SK-N-SH (cell line): ENCODE data around the gene ZBTB12. TPM values are rescaled to one million over a fixed set of nuclear protein-coding genes. Genes with fewer than 3 reads are reported as not detected.

Source experiments
- CTCF ChIA-PET: fragments of 300-600, 350-600 bp; formaldehyde crosslinking; extraction: SDS; loops from one replicate; lab custom pipeline; 2021; lab: Yijun Ruan, JAX
- POLR2A ChIA-PET: fragments of 350-600 bp; sonication (Branson Sonifier 250); formaldehyde crosslinking; extraction: SDS; loops from one replicate; lab custom pipeline; 2020; ENCODE audit warnings: antibody characterized with exemption, inconsistent platforms; lab: Yijun Ruan, JAX
- DNase-seq: peaks from one replicate; pipeline ENCODE4 v3.0.0; 2012
- H2AFZ ChIP-seq: fragments of 200-600 bp; sonication (generic); 2 replicates; pipeline ENCODE4 v1.8.1; 2016; ENCODE audit warnings: antibody characterized with exemption, mild to moderate bottlenecking, low read depth
- H3F3A ChIP-seq: fragments of 200-600 bp; sonication (generic); replicated peaks from 2 replicates; pipeline ENCODE3; 2016; ENCODE audit warnings: antibody characterized with exemption, mild to moderate bottlenecking; ENCODE audit not compliant: insufficient read depth
- H3K27ac ChIP-seq, 2 experiments: fragments of 200-500 bp in 1 of 2; fragments of 200-600 bp in 1 of 2; sonication (Bioruptor generic) in 1 of 2; sonication (generic), shearing (Covaris generic) in 1 of 2; 2 replicates each; pipeline versions ENCODE4 v1.5.1 to v1.6.1; 2014 to 2016; ENCODE audit warnings: low read depth in 2 of 2, inconsistent platforms in 1 of 2, low read length in 1 of 2, mild to moderate bottlenecking in 1 of 2, mixed read lengths in 1 of 2
- H3K27me3 ChIP-seq: fragments of 200-600 bp; sonication (generic), shearing (Covaris generic); 2 replicates; pipeline ENCODE4 v1.6.1; 2016; ENCODE audit warnings: mixed run types; ENCODE audit not compliant: insufficient read depth
- H3K36me3 ChIP-seq, 2 experiments: fragments of 200-500 bp in 1 of 2; fragments of 200-600 bp in 1 of 2; sonication (Bioruptor generic) in 1 of 2; sonication (generic) in 1 of 2; replicated peaks in 1 of 2; 2 replicates each; pipeline versions ENCODE3 to v1.5.1; 2014 to 2016; ENCODE audit warnings: low read length in 1 of 2, mild to moderate bottlenecking in 1 of 2; ENCODE audit not compliant: insufficient read depth in 2 of 2, control insufficient read depth in 1 of 2
- H3K4me1 ChIP-seq, 2 experiments: fragments of 200-500 bp in 1 of 2; fragments of 200-600 bp in 1 of 2; sonication (Bioruptor generic) in 1 of 2; sonication (generic), shearing (Covaris generic) in 1 of 2; 2 replicates each; pipeline versions ENCODE4 v1.5.1 to v1.6.1; 2014 to 2016; ENCODE audit warnings: low read depth in 1 of 2, low read length in 1 of 2, mixed run types in 1 of 2; ENCODE audit not compliant: insufficient read depth in 2 of 2, control insufficient read depth in 1 of 2
- H3K4me2 ChIP-seq: fragments of 200-600 bp; sonication (generic), shearing (Covaris generic); 2 replicates; pipeline ENCODE4 v1.6.1; 2017; ENCODE audit warnings: mixed run types
- H3K4me3 ChIP-seq, 2 experiments: fragments of 200-500 bp in 1 of 2; fragments of 200-600 bp in 1 of 2; sonication (Bioruptor generic) in 1 of 2; sonication (generic), shearing (Covaris generic) in 1 of 2; 2 replicates each; pipeline versions ENCODE4 v1.5.1 to v1.8.1; 2014 to 2016; ENCODE audit warnings: low read depth in 2 of 2, inconsistent platforms in 1 of 2, low read length in 1 of 2, mild to moderate bottlenecking in 1 of 2, mixed read lengths in 1 of 2, moderate library complexity in 1 of 2
- H3K79me2 ChIP-seq: fragments of 200-600 bp; sonication (generic); 2 replicates; pipeline ENCODE4 v1.8.1; 2017; ENCODE audit warnings: mild to moderate bottlenecking; ENCODE audit not compliant: insufficient read depth
- H3K9ac ChIP-seq: fragments of 200-600 bp; sonication (generic); 2 replicates; pipeline ENCODE4 v1.6.1; 2017; ENCODE audit warnings: mixed run types
- H3K9me2 ChIP-seq: fragments of 200-600 bp; sonication (generic); 2 replicates; pipeline ENCODE4 v1.6.1; 2017; ENCODE audit warnings: mixed run types
- H3K9me3 ChIP-seq: fragments of 200-600 bp; sonication (generic); 2 replicates; pipeline ENCODE4 v1.6.1; 2017; ENCODE audit warnings: mixed run types, mild to moderate bottlenecking, moderate library complexity
- H4K20me1 ChIP-seq: fragments of 200-600 bp; sonication (generic); 2 replicates; pipeline ENCODE4 v1.6.1; 2017; ENCODE audit warnings: mild to moderate bottlenecking, mixed run types; ENCODE audit not compliant: insufficient read depth
- EP300 ChIP-seq, 2 experiments: IDR thresholded peaks; 2 replicates each; pipeline versions ENCODE4 v1.4.0 to v1.6.1; 2012; ENCODE audit warnings: borderline replicate concordance in 1 of 2, low read depth in 1 of 2, low read length in 1 of 2
- EZH2phosphoT487 ChIP-seq: fragments of 200-600 bp; sonication (generic); IDR thresholded peaks from 2 replicates; pipeline ENCODE4 v1.6.1; 2017; ENCODE audit warnings: low read depth, mixed run types, mild to moderate bottlenecking, antibody characterized with exemption, moderate library complexity, borderline replicate concordance
- FOSL2 ChIP-seq: IDR thresholded peaks from 2 replicates; pipeline ENCODE4 v1.4.0; 2012; ENCODE audit warnings: low read depth, mild to moderate bottlenecking, moderate library complexity, borderline replicate concordance
- NFIC ChIP-seq: IDR thresholded peaks from 2 replicates; pipeline ENCODE4 v1.4.0; 2012; ENCODE audit warnings: borderline replicate concordance
- POLR2AphosphoS5 ChIP-seq: IDR thresholded peaks from 2 replicates; pipeline ENCODE4 v1.6.1; 2012; ENCODE audit warnings: low read depth, low read length
- RAD21 ChIP-seq: IDR thresholded peaks from 2 replicates; pipeline ENCODE4 v1.6.1; 2012; ENCODE audit warnings: mild to moderate bottlenecking, low read length
- RCOR1 ChIP-seq: fragments of 150-350 bp; IDR thresholded peaks from 2 replicates; pipeline ENCODE4 v1.6.1; 2017; ENCODE audit warnings: antibody characterized with exemption, low read length
- RFX5 ChIP-seq: IDR thresholded peaks from 2 replicates; pipeline ENCODE4 v1.6.1; 2012; ENCODE audit warnings: mild to moderate bottlenecking, improper control_type of control experiment, low read length
- SIN3A ChIP-seq: IDR thresholded peaks from 2 replicates; pipeline ENCODE4 v1.6.1; 2012; ENCODE audit warnings: low read depth, mild to moderate bottlenecking, low read length, moderate library complexity, borderline replicate concordance
- TCF12 ChIP-seq: IDR thresholded peaks from 2 replicates; pipeline ENCODE4 v1.4.0; 2012
- TEAD4 ChIP-seq: IDR thresholded peaks from 2 replicates; pipeline ENCODE4 v1.4.0; 2012; ENCODE audit warnings: mild to moderate bottlenecking, borderline replicate concordance; ENCODE audit not compliant: insufficient read depth
- USF1 ChIP-seq: IDR thresholded peaks from 2 replicates; pipeline ENCODE4 v1.4.0; 2012; ENCODE audit warnings: low read depth, borderline replicate concordance
- WGBS: methylation state at CpG from one replicate; pipeline ENCODE4 v1.1.6; 2017; ENCODE audit warnings: low lambda C conversion rate; 5-methylcytosine and 5-hydroxymethylcytosine counted together
- polyA plus RNA-seq, 3 experiments: library from polyadenylated mRNA; depleted of rRNA; stranded (reverse); fragments of >200 nt; gene quantifications; 2 replicates each; pipeline ENCODE4 v1.2.3, GENCODE V29; 2012
- TF ChIP-seq, protein P1 (sequence below): IDR thresholded peaks from 2 replicates; pipeline ENCODE4 v1.4.0; 2012; ENCODE audit warnings: low read depth
- TF ChIP-seq, protein P2 (sequence below): IDR thresholded peaks from 2 replicates; pipeline ENCODE4 v1.4.0; 2012; ENCODE audit warnings: low read depth, borderline replicate concordance

The ZBTB12 gene
- polyA plus RNA-seq, 1 of the 3 experiments (the other 2 are of a cell fraction): 8.3 TPM

DNA sequence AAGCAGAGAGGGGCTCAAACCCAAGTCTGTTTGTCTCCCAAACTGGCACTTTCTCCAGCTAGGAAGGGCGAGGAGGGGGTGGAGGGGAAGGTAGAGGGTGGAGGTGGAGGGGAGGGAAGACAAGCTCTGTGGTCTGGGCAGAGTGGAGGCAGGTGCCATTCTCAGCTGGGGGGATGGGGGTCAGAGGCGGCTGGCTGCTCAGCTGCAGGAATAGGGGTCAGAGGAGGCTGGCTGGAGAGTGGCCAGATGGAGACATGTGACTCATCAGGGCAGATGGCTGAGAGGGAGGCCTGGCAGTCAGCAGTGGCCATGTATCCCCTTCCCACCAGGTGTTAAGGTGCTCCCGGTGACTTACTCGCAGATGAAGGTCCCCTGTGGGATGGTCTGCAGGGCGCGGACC, 19.5 kb downstream of the ZBTB12 start:
- Histone ChIP-seq H3K4me1 (no peaks in the 10 kb centered on the region), H3K4me3 (no peak overlapping the region), H3K79me2 (no peaks in the 10 kb centered on the region), H4K20me1 (no peaks in the 10 kb centered on the region), H2AFZ (no peak overlapping the region), H3K9me2 (no peaks in the 10 kb centered on the region), H3F3A (peaks cover 5% of the 10 kb centered on the region), H3K27me3 (no peaks in the 10 kb centered on the region), H3K36me3 (peaks cover 14 to 61% of the 10 kb centered on the region in 2 experiments), H3K4me2 (no peak overlapping the region), H3K9ac (no peak overlapping the region), H3K27ac (no peak overlapping the region), H3K9me3 (no peaks in the 10 kb centered on the region)
- ChIA-PET CTCF (no interaction called here), POLR2A (no interaction called here)
- 63% methylated on average over 3 of the region's 6 CpGs for WGBS
- no peak for TF ChIP-seq SIN3A
- TF ChIP-seq USF1: peak; percentile 55; the same call in 1 of the 2 replicates
- TF ChIP-seq RFX5: no peak
- TF ChIP-seq RAD21: no peak
- no peak for TF ChIP-seq EZH2phosphoT487
- TF ChIP-seq, protein P1, sequence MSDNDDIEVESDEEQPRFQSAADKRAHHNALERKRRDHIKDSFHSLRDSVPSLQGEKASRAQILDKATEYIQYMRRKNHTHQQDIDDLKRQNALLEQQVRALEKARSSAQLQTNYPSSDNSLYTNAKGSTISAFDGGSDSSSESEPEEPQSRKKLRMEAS: no peak
- peak; percentile 56 for TF ChIP-seq FOSL2
- TF ChIP-seq NFIC: peak; percentile 21; the same call in 1 of the 2 replicates
- TF ChIP-seq TEAD4: no peak
- TF ChIP-seq RCOR1: no peak
- peak; percentile 55 for TF ChIP-seq TCF12
- no peak for TF ChIP-seq EP300 (IDR thresholded peaks at IDR 0.05; ENCODE audit: borderline replicate concordance in 1 of 2, low read depth in 1 of 2, low read length in 1 of 2)
- no peak for DNase-seq

DNA sequence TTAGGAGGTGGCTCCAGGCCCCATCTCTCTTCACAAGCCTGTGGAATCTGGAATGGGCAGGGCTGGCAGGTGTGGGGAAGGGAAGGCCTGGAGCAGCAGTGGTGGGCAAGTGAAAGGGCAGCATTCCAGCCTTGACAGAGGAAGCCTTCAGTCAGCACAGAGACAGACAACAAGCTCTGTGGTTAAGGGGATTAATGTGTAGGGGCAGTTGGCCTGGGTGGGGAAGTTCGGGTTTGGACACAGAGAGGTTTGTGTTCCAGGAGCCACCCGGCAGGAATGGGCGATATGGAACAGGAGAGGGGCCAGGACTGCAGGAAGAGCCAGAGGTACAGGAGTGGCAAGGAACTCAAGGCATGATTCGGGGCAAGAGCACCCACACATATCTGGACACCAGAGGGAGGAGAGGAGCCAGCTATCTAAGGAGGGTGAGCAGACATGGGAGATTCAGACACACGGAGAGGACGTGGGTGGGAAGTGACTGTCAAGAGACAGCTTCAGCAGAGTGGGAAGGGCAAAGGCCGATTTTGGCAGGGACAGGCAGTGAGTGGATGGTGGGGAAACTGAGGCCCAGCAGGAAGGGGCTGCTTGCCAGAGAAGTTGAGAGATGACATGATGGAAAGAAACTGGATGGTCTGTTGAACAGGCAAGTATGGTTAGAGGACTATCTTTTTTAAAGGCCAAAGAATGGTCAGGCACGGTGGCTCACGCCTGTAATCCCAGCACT, 20.6 kb downstream of the ZBTB12 start:
- no peak for DNase-seq
- H3K4me2 ChIP-seq: no peak overlapping the region
- H3K27me3 ChIP-seq: no peaks in the 10 kb centered on the region
- over 99% methylated on average over 9 of the region's 9 CpGs for whole genome bisulfite sequencing
- H3F3A ChIP-seq: peaks cover 5% of the 10 kb centered on the region
- H3K4me1 ChIP-seq: no peaks in the 10 kb centered on the region
- H3K4me3 ChIP-seq: no peak overlapping the region
- CTCF ChIA-PET: interaction anchor here (1.6 kb wide), 1 partner anchor 8 kb away, joined by 7 read pairs; no protein-coding TSS in a partner anchor
- H3K79me2 ChIP-seq: no peaks in the 10 kb centered on the region
- no peak overlapping the region for H2AFZ ChIP-seq
- H3K9ac ChIP-seq: no peak overlapping the region
- H4K20me1 ChIP-seq: no peaks in the 10 kb centered on the region
- POLR2A ChIA-PET: no interaction called here
- H3K27ac ChIP-seq: no peak overlapping the region
- peaks cover 14 to 50% of the 10 kb centered on the region in 2 experiments for H3K36me3 ChIP-seq
- TF ChIP-seq POLR2AphosphoS5 (no peak), USF1 (no peak), FOSL2 (no peak)
- TF ChIP-seq, protein P2, sequence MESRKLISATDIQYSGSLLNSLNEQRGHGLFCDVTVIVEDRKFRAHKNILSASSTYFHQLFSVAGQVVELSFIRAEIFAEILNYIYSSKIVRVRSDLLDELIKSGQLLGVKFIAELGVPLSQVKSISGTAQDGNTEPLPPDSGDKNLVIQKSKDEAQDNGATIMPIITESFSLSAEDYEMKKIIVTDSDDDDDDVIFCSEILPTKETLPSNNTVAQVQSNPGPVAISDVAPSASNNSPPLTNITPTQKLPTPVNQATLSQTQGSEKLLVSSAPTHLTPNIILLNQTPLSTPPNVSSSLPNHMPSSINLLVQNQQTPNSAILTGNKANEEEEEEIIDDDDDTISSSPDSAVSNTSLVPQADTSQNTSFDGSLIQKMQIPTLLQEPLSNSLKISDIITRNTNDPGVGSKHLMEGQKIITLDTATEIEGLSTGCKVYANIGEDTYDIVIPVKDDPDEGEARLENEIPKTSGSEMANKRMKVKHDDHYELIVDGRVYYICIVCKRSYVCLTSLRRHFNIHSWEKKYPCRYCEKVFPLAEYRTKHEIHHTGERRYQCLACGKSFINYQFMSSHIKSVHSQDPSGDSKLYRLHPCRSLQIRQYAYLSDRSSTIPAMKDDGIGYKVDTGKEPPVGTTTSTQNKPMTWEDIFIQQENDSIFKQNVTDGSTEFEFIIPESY: no peak
- TF ChIP-seq, protein P1: no peak
- no peaks in the 10 kb centered on the region for H3K9me2 ChIP-seq
- H3K9me3 ChIP-seq: no peaks in the 10 kb centered on the region
